Activated CD4-positive, CD25-positive, alpha-beta regulatory T cell treated with anti-CD3 and anti-CD28 coated beads, Interleukin-2, amount 50 U/mL, for 24 hours (primary cell): Measurements from ENCODE around the gene WNT7B.
"Not testable (repeated sequence)": the region's sequence is repeated elsewhere in the genome, so short reads cannot be mapped to it uniquely, and the experiment has no call there.

ENCODE experiments used
- ATAC-seq, 2 donors: fragments of 150-1000 bp; cut with Tn5 transposase; one replicate each; pipeline ENCODE4 v1.10.0; 2021; ENCODE audit warnings: mild to moderate bottlenecking in 1 of 2, moderate library complexity in 1 of 2

The WNT7B gene

DNA sequence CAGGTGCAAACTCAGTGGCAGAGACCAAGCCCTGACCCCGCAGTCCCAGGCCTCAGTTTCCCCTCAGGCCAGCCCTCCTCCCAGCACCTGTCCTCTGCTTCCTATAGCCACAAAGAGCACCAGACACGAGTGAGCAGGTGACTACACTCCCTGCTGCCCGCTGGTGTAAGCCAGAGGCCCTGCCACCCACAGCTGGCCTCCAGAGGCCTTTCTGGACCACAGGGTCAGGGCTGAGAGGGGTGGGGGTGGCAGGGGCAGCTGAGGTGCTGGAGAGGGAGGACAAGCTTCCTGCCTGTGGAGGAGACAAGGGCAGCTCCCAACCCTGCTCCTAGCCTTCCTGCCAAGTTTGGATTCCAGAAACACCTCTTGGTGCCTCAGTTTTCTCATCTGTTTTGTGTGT lies 31.3 kb upstream of the WNT7B start:
- no peak for ATAC-seq

DNA sequence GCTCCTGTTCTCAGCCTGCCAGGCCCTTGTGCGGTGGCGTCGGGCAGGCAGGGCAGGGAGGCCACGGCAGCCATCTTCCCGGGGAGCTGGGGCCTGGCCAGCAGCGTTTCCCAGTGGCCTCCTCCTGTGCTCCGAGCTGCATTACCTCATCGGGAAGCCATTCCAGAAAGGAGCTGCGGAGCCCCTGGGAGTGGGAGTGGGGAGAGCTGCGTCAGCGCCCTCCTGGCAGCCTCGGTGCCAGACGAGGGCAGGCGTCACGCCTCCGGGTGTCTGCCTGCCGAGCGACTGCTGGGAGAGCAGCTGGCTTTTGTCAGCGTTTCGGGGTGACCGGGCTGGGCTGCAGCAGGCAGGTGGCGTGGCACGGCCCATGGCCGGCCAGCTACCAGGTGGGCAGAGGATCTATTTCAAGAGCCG lies 30.9 kb upstream of the WNT7B start:
- no peak for ATAC-seq

DNA sequence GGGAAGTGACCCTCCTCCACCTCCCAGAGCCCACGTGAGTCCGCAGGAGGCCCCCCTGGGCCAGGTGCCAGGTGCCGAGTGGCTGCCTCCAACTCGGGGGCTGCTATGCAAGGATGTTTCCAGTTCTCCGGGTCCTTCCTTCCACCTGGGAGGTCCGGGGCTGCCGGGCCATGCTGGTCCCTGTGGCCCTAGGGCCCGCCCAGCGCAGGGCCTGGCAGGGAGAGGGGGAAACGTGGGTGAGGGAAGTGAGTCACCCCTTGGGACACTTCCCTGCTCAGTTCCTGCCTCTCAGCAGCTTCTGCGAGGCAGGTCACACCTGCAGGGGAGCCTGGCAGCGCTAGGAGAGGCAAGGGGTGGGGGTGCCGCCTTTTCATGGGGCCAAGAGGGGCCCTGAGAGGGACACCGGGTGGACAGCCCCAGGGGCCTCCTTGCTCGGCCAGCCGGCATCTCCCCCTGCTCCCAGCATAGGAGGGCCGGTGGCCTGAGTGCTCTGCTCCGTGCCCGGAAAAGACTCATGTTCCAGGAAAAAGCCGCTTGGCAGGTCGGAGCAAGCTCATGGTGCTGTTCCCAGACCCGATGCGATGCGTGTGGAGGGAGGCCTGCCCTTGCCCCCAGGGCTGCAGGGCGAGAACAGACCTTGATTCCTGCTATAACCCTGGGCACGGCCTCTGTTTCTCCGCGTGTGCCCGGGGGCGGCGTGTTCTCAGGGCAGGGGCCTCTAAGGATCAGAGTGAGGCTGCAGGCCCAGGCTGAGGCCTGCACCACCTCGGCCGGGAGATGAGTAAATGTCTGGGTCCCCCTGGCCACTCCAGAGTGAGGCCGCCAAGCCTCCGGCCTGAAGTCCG lies 30.3 kb upstream of the WNT7B start:
- no peak for ATAC-seq

- ATAC-seq, result peak; percentile 75 to 81
Measured at GRCh38 chr22:46006379-46007002, 29.5 kb upstream of the WNT7B start.

DNA sequence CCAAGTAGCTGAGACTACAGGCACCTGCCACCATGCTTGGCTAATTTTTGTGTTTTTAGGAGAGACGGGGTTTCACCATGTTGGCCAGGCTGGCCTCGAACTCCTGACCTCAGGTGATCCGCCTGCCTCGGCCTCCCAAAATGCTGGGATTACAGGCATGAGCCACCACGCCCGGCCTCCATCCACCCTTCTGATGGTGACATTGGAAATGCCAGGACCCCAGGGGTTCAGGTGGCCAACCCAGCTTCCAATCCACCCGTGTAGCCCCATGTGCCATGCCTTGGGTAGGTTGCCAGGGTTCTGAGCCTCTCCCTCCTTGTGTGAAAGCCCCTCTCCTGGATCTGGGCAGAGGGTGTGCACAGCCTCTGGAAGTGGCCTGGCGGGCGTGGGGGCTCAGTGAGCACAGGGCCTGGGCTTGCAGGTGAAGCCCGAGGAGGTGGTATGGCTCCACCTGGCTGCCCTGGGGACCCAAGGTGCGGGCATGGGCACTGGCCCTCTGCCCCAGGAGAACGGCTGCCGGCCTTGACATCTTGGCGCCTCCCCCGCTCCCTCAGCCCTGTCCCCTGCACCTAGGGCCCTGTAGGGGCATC lies 28.2 kb upstream of the WNT7B start:
- ATAC-seq, result not testable (repeated sequence)

DNA sequence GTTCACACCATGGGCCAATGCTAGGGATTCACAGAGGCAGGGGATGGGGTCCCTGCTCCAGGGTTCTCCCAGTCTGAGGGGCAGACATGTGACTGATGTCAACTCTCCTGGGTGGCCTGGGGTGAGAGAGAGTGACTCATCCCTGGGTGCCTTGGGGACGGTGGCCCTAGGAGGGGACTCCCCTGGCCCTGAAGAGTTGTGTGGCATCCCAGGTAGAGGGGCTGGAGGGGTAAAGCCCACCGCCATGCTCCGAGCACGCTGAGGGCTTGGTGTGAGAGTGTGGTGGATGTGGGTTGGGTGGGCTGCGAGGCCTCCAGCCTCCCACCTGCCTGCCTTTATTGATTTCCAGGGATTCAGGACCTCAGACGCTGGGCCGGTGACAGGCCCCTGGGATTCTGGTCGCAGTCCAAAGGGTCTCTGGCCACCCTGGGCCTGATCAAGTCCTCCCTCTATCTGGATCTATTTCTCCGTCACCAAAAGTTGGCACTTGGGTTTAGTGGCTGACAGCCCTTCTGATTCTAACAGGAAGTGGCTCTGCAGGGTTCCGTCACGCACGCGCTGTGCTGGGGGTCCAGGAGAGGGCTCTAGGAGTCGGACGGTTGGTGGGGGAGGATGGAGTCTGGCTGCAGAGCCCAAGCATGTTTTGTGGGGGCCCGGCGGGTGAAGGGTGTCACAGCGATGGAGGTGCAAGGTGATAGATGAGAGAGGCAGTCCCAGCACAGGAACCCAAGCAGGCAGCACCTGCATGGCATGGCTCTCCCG lies 27.3 kb upstream of the WNT7B start:
- ATAC-seq, result no peak

DNA sequence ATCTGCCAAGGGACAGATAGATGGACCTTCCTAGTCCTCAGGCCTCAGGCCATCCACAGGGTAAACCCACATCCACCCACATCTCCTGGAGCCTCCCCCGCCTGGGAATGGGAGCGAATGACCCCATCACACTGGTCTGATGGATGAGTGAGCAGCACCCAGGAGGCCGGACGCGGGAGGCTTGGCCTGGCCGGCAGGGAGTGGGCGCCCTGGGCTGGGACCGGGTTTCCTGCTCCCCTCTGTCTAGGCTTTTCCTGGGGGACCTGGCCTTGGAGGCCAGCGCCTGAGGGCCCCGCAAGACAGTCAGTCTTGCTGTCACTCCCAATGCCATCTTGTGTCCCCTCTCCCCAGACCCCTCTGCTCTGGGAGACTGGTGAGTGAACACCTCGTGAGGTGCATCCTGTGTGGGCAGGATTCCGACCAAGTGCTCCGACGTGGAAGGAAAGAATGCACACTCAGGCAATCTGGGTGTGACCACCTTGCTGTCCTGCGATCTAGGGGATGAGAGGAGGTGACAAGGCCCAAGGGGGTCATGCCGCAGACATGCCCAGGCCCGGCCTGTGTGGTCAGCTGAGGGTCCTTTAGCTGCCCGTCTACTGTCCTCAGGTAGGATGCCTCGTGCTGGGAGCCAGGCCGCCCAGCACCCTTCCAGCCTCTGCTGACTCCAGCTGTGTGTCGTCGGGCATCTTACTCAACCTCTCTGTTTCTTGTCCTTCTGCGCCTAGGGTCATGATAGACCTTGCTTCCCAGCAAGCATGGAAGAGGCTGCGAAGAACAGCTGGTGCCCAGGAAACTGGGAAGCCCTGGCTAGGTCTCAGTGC lies 26.5 kb upstream of the WNT7B start:
- no peak for ATAC-seq

DNA sequence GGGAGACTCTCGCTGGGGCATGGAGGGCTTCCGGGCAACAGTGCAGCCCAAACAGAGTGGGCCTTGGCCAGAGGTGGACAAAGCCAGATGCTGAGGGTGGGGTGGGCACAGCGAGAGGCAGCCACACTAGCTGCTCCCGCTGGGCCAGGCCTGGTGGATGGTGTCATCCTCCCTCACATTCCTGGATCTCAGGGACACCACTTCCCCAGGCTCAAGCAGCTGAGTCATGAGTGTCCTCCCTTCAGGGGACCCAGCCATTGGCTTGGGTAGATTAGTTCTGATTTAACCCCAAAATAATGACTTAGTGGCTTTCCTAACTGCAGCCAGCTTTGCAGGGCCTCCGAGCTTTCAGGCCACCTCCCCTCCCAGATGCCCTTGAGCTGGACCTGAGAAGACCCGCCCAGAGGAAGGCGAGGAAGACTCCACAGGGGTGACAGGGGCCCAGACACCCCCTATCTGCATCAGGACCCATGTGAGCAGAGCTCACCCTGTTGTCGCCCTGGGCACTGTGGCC lies 25.9 kb upstream of the WNT7B start:
- no peak for ATAC-seq

DNA sequence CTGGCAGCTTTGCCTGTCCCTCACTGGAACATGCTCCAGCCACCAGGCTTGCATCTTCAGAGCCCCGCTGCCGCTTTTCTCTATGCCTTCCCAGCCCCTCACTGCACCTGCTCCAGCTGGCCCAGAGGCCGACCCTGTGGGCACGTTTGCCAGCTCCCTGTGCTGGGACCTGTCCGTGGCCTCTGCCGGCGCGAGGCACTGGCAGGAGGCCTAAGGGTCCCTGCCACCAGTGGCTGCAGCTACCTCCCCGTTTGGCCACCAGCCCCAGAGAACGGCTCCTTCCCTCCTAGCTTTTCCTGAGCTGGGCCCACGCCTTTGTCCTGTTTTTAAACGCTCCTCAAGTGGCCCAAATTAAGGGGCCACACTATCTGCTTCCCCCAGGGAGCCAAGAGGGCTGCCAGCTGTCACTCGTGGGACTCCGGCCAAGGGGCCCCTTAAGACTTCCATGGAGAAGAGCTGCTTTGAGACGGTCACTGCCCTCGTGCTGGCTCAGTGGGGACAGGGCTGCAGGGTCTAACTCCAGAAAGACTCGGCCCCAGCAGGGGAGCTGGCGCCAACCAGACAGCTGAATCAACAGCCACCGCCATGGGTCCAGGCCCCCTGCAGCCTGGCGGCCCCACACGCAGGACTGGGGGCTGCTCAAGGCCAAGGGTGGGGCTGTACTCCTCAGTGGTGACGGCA lies 24.6 kb upstream of the WNT7B start:
- no peak for ATAC-seq

DNA sequence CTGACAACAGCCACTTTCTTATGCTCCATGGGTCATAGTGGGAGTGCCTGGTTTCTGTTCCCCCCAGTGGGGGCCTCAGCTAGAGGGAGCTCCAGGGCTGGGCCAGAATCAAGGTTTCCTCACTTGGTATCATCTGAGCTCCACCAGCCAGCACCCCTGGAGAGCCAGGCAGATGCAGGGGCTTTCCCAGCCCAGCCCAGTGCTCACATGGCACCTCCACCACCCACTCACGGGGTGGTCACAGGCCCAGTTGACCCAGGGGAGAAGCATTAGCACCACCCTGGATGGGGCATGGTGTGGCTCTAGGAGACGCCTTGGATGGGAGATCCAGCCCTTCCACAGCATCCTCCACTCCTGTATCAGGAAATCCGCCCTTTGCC lies 24.1 kb upstream of the WNT7B start:
- ATAC-seq, result no peak

DNA sequence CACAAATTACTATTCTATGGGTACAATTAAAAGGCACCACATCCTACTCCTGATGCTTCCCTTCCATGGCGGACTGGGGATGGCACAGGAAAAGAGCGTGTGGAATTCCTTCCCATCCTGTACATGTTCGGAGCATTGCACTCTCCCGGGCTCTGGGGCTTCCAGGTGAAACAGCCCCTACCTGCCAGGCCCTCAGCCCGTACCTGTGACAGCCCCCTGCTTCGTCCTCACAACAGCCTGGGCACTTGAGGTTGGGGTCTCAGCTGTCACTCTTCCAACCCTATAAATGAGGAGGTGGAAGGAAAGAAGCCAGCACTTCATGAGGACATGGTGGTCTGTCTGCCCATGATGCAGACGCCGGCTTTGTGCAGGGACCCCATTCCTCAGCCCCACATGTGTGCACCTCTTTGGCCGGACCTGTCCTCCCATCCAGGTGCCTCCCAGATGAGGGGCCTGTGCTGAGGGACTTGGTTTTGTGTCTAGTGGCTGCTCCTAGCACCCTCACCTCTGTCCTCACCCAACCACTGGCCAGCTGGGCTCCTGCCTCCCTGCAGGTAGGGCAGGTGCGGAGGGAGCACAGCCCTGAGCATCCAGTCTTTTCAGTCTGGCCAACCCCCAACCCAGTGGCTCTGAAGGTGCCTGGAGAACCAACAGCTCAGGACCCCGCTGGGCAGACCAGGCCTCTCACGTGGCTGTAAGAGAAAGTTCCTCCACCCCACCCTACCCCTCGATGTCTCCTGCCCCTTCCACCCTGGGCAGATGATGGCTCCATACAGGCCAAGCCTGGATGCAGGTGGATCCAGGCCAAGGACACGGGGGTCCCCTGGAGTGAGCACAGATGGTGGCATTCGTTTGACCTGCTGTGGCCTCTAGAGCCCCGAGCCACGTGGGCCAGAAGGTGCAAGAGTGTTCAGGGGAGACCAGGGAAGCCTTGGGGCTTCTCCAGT lies 23.4 kb upstream of the WNT7B start:
- no peak for ATAC-seq

GRCh38 chr22:45999379-45999971 lies 22.5 kb upstream of the WNT7B start:
- ATAC-seq, result no peak

DNA sequence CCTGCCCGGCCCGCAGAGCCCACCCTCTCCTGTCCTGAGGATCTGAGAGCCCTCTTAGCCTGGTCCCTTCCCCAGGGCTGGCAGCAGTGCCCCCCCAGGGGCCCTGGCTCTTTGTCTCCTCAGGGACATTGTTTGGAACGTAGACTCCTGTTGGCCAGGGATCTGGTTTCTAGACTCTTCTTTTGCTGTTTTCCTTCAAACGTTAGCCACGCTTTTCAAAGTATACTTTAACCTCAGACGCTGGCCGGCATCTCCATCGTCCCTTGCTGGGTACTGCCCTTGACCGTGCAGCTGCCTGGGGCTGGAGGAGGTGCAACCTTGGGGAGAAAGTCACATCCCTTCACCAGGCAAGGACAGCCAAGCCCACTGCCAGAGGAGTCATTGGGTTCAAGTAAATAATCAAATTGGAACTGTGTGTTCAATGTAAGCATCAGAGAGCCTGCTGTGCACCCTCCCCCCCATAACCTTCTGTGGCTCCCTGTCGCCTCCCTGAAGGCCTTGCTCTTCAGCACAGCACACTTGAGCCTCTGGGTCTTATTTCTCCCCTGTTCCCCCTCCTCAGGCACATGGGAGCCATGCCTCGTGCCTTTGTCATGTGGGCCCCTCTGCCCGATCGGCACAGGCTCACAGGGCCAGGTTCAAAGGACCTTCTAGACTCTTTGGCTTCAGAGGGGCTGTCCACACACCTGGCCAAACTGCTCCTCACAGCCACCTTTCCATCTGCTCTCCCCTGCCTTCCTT lies 21.8 kb upstream of the WNT7B start:
- ATAC-seq, result no peak

GRCh38 chr22:45997777-45998637 lies 21.0 kb upstream of the WNT7B start:
- no peak for ATAC-seq

- no peak for ATAC-seq
Measured at GRCh38 chr22:45997077-45997776, 20.3 kb upstream of the WNT7B start.

DNA sequence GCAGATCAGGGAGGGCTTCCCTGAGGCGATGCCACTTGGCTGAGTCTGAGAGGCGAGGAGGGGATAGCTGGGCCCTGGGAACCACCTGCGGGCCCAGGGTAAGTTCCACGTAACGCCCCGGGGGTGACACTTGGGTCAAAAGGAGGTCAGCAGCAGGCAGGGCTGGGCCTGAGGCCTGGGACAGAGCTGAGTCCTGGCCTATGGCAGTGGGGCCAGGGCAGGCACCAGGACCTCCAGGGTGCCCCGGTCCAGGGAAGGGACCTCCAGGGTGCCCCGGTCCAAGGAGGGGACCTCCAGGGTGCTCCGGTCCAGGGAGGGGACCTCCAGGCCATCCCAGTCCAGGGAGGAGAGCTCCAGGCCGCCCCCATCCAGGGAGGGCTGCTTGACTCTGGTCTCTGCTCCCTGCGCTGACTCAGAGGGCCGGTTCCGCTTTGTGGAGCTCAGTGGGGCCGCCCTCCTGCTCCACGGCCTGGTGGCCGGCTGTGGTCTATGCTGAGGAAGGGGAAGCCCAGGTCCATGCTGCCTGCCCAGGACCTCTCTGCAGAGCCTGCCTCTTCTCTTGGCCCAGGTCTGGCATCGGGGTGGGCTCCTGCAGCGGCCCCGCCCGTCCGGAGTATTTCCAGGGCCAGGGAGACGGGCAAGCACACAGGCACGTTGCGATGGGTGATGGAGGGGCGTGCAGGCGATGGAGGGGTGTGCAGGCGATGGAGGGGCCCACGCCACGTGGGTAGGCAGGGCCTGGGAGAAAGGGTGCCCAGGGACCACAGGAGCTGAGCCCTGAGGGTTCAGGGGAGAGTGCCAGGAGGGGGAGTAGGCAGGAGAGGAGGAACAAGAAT lies 19.5 kb upstream of the WNT7B start:
- ATAC-seq, result peak in 1 of 2 donors; percentile 15
